ENCODE results near the gene SPATA31E1.

GRCh38 chr9:87853876-87854579 lies 28.6 kb upstream of the SPATA31E1 start:
- TF ChIP-seq CTCF (IDR thresholded peaks at IDR 0.05) (no peak), POLR2A (IDR thresholded peaks at IDR 0.05) (no peak)

All from heart left ventricle (tissue), 13 donors.